Muscle layer of colon (tissue), 2 donors: ENCODE data around the gene INSYN2B.

Experiments
- H3K27ac ChIP-seq: one replicate; pipeline ENCODE4 v1.7.0; 2013; ENCODE audit warnings: low read depth, mild to moderate bottlenecking, low read length, moderate library complexity
- H3K27me3 ChIP-seq, 2 donors: one replicate each; pipeline ENCODE4 v1.7.0; 2013; ENCODE audit warnings: low read length in 2 of 2, mild to moderate bottlenecking in 2 of 2; ENCODE audit not compliant: insufficient read depth in 2 of 2, control insufficient read depth in 1 of 2
- H3K36me3 ChIP-seq: one replicate; pipeline ENCODE4 v1.7.0; 2013; ENCODE audit warnings: mild to moderate bottlenecking, low read length; ENCODE audit not compliant: insufficient read depth
- H3K4me1 ChIP-seq: one replicate; pipeline ENCODE4 v1.7.0; 2013; ENCODE audit warnings: mild to moderate bottlenecking, low read length; ENCODE audit not compliant: insufficient read depth
- H3K4me3 ChIP-seq, 2 donors: one replicate each; pipeline ENCODE4 v1.7.0; 2013; ENCODE audit warnings: low read length in 2 of 2, low read depth in 1 of 2, mild to moderate bottlenecking in 1 of 2, moderate library complexity in 1 of 2
- H3K9ac ChIP-seq: one replicate; pipeline ENCODE4 v1.7.0; 2013; ENCODE audit warnings: low read length
- H3K9me3 ChIP-seq: one replicate; pipeline ENCODE4 v1.7.0; 2013; ENCODE audit warnings: mild to moderate bottlenecking, low read length
- donor health status: abdominal sarcoma.
- donor health status: Adenocarcinoma of cecum.

The INSYN2B gene

DNA sequence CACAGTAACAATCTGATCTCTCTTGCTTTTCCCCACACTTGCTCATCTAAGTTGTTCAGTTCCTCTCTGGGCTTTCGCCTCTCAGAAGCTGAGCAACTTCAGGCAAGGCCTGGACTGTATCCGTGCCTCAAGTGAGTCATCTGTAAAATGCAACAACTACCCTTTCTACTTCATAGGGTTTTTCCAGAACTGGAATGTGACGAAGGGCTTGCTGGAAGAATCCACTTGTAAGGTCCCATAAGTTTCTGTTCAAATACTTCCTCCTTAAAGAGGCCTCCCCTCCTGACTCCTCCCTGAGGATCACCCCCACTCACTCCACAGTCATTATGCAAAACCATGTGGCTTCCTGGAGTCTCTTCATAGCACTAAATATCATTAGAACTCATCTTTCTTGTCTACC, 17.5 kb upstream of the INSYN2B start:
- Histone ChIP-seq H3K4me1 (no peaks in the 10 kb centered on the region), H3K36me3 (no peaks in the 10 kb centered on the region), H3K4me3 (no peak overlapping the region), H3K27me3 (no peaks in the 10 kb centered on the region), H3K9me3 (no peaks in the 10 kb centered on the region), H3K9ac (no peak overlapping the region), H3K27ac (no peak overlapping the region)

GRCh38 chr5:169993485-169993790, 13.1 kb upstream of the INSYN2B start:
- H3K9ac ChIP-seq, result no peak overlapping the region
- H3K36me3 ChIP-seq, result no peaks in the 10 kb centered on the region
- H3K27ac ChIP-seq, result no peak overlapping the region
- no peak overlapping the region for H3K4me3 ChIP-seq
- H3K4me1 ChIP-seq, result no peaks in the 10 kb centered on the region
- no peaks in the 10 kb centered on the region for H3K9me3 ChIP-seq
- H3K27me3 ChIP-seq, result no peaks in the 10 kb centered on the region

GRCh38 chr5:169992789-169993484, 12.6 kb upstream of the INSYN2B start:
- no peaks in the 10 kb centered on the region for H3K27me3 ChIP-seq
- no peak overlapping the region for H3K27ac ChIP-seq
- no peaks in the 10 kb centered on the region for H3K36me3 ChIP-seq
- no peaks in the 10 kb centered on the region for H3K4me1 ChIP-seq
- no peaks in the 10 kb centered on the region for H3K9me3 ChIP-seq
- H3K9ac ChIP-seq, result no peak overlapping the region
- no peak overlapping the region for H3K4me3 ChIP-seq

DNA sequence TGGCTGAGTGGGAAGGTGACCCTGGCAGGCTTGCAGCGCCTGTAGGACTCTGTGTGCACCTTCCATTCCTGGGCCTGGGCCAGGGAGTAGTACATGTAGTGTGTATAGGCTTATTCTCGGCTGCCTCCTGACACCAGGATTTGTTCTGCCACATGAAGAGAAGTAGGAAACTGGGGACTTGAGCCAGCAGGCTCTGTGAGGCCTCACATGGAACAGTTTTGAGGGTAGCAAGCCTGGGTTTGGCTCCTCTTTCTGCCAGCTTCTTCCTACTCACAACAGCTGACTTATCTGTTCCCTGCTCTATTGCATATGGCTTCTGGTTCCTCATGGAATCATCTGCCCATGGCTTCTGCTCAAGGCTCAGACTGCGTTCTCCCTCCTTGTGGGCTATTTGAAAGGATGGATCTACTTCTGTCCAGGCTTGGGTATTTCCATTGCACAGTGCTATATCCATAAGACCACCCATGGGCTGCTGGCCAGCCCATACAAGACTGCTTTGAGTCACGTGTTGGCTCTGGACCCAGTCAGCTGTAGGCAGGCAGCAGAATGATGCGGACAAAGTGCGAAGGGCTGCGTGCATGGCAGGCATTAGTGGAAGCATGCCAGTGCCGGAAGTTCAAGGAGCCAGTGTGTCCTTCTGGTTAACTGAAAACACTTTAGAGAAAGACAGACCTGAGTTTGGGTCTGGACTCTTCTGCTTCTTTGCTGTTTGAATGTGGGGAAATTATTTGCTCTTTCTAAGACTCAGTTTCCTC, 11.0 kb upstream of the INSYN2B start:
- no peak overlapping the region for H3K4me3 ChIP-seq
- H3K9ac ChIP-seq, result no peak overlapping the region
- no peaks in the 10 kb centered on the region for H3K36me3 ChIP-seq
- no peaks in the 10 kb centered on the region for H3K4me1 ChIP-seq
- H3K9me3 ChIP-seq, result no peaks in the 10 kb centered on the region
- H3K27ac ChIP-seq, result no peak overlapping the region
- no peaks in the 10 kb centered on the region for H3K27me3 ChIP-seq

DNA sequence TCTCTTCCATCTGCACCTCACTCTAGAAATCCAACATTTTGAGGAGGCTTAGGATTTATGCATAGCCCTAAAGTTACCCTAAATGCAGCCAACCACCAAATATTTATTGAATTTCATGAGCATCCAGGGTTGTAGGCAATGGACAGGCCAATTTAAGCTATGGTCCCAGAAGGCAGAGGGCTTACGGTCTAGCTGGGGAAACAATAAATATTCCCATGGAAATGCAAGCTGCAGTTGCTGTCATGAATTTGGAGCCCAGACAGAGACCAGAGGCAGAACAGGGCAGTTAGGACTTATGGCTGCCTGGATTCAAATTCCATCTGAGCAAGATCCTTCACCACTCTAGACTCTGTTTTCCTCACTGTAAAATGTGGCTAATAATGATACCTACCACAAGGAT, 9.1 kb upstream of the INSYN2B start:
- H3K9me3 ChIP-seq, result no peaks in the 10 kb centered on the region
- no peaks in the 10 kb centered on the region for H3K4me1 ChIP-seq
- no peak overlapping the region for H3K9ac ChIP-seq
- no peaks in the 10 kb centered on the region for H3K27me3 ChIP-seq
- no peak overlapping the region for H3K4me3 ChIP-seq
- H3K27ac ChIP-seq, result no peak overlapping the region
- no peaks in the 10 kb centered on the region for H3K36me3 ChIP-seq

GRCh38 chr5:169988947-169989346, 8.7 kb upstream of the INSYN2B start:
- Histone ChIP-seq H3K9ac (no peak overlapping the region), H3K36me3 (no peaks in the 10 kb centered on the region), H3K9me3 (no peaks in the 10 kb centered on the region), H3K4me1 (no peaks in the 10 kb centered on the region), H3K27me3 (no peaks in the 10 kb centered on the region), H3K4me3 (no peak overlapping the region), H3K27ac (no peak overlapping the region)

DNA sequence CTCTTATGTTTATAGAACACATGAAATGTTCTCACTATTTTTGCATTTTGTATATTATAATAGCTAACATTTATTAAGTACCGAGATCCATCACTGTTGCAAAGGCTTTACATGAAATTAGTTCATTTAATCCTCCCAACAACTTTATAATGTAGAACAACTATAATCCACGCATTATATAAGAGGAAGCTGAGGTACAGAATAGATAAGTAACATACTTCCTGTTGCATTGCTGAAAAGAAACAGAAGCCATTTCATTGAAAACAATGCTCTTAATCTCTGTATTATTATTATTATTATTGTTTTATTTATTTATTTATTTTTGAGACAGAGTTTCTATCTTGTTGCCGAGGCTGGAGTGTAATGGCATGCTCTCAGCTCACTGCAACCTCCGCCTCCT, 7.9 kb upstream of the INSYN2B start:
- no peaks in the 10 kb centered on the region for H3K36me3 ChIP-seq
- H3K9ac ChIP-seq, result no peak overlapping the region

GRCh38 chr5:169979871-169980270, 424 bp downstream of the INSYN2B start:
- Histone ChIP-seq H3K27me3 (no peaks in the 10 kb centered on the region), H3K4me3 (peak overlapping the region in 1 of 2 donors; percentile 34)

More for the DNA sequence above, 7.9 kb upstream of the INSYN2B start:
- H3K4me3 ChIP-seq, result no peak overlapping the region
- no peaks in the 10 kb centered on the region for H3K4me1 ChIP-seq
- no peaks in the 10 kb centered on the region for H3K9me3 ChIP-seq
- H3K27ac ChIP-seq, result no peak overlapping the region
- no peaks in the 10 kb centered on the region for H3K27me3 ChIP-seq

DNA sequence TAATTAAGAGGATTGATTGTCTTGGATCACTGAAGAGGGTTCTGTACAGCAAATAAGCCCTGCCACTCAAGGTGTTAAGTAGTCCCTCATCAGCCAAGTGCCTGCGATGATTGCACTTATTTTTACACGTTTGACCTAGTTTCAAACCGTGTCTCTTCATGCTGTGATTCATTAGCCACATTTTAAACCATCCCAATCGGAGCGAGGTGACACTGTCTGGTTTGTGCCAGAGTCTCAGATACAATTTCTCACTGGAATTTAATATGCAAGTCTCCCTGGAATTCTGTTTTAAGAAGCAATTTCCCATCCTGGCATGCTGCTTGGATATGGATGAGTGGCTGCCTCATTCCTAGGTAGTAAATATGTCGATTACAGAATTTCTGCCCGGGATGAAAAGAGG, 1.6 kb downstream of the INSYN2B start:
- H3K4me1 ChIP-seq, result no peaks in the 10 kb centered on the region
- no peak overlapping the region for H3K4me3 ChIP-seq
- no peaks in the 10 kb centered on the region for H3K27me3 ChIP-seq
- H3K9ac ChIP-seq, result no peak overlapping the region
- H3K9me3 ChIP-seq, result no peaks in the 10 kb centered on the region
- no peak overlapping the region for H3K27ac ChIP-seq
- no peaks in the 10 kb centered on the region for H3K36me3 ChIP-seq

More at GRCh38 chr5:169979871-169980270, 424 bp downstream of the INSYN2B start:
- Histone ChIP-seq H3K27ac (no peak overlapping the region), H3K9me3 (no peaks in the 10 kb centered on the region), H3K9ac (no peak overlapping the region), H3K4me1 (no peaks in the 10 kb centered on the region), H3K36me3 (no peaks in the 10 kb centered on the region)

- H3K27ac ChIP-seq, result no peak overlapping the region
- no peak overlapping the region for H3K4me3 ChIP-seq
- no peaks in the 10 kb centered on the region for H3K9me3 ChIP-seq
- no peaks in the 10 kb centered on the region for H3K36me3 ChIP-seq
- no peaks in the 10 kb centered on the region for H3K4me1 ChIP-seq
- H3K9ac ChIP-seq, result no peak overlapping the region
- no peaks in the 10 kb centered on the region for H3K27me3 ChIP-seq
Measured at GRCh38 chr5:169974121-169974770, 6.0 kb downstream of the INSYN2B start.

GRCh38 chr5:169973056-169973455, 7.2 kb downstream of the INSYN2B start:
- Histone ChIP-seq H3K9ac (no peak overlapping the region), H3K36me3 (no peaks in the 10 kb centered on the region), H3K4me3 (no peak overlapping the region), H3K9me3 (no peaks in the 10 kb centered on the region), H3K27me3 (no peaks in the 10 kb centered on the region), H3K27ac (no peak overlapping the region), H3K4me1 (no peaks in the 10 kb centered on the region)
